Measurements from ENCODE around the gene ARL16.

The ARL16 gene

DNA sequence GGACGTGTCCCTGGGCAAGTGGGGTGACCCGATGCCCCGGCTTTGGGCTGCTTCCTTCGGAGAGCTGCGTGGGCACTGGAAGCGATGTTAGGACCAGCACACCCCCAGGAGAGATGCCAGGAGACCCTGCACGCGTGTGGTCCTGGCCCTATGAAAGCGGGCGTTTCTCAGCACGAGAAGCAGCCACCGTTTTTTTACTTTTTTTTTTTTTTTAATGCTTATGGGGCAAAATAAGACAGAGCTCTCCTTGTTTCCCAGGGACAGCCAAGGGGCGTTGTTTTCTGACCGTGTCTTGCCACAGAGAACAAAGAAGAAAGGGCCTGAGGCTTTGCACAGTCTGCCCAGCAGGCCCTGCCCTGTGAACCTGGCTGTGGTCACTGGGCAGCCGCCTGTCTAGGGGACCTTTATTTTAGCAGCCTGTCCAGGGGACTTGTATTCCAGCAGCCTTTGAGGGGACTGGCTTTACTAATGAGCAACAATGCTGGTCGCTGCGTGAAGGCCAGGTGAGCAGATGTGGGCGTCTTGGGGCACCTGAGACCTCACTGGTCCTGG, 29.5 kb upstream of the ARL16 start:
- peak overlapping the region; percentile 60 for H3K4me3 ChIP-seq (ENCODE audit: low read depth, low read length)
- TF ChIP-seq, protein P1, sequence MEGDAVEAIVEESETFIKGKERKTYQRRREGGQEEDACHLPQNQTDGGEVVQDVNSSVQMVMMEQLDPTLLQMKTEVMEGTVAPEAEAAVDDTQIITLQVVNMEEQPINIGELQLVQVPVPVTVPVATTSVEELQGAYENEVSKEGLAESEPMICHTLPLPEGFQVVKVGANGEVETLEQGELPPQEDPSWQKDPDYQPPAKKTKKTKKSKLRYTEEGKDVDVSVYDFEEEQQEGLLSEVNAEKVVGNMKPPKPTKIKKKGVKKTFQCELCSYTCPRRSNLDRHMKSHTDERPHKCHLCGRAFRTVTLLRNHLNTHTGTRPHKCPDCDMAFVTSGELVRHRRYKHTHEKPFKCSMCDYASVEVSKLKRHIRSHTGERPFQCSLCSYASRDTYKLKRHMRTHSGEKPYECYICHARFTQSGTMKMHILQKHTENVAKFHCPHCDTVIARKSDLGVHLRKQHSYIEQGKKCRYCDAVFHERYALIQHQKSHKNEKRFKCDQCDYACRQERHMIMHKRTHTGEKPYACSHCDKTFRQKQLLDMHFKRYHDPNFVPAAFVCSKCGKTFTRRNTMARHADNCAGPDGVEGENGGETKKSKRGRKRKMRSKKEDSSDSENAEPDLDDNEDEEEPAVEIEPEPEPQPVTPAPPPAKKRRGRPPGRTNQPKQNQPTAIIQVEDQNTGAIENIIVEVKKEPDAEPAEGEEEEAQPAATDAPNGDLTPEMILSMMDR (IDR thresholded peaks at IDR 0.05; ENCODE audit: low read depth, low read length, missing control alignments) = no peak

GRCh38 chr17:81712468-81713003, 28.9 kb upstream of the ARL16 start:
- no peak for DNase-seq
- Histone ChIP-seq H3K27me3 (replicated peaks) (no peaks in the 10 kb centered on the region), H3K27ac (no peak overlapping the region), H3K36me3 (replicated peaks) (peaks cover 11% of the 10 kb centered on the region), H3K4me3 (ENCODE audit: low read depth, low read length) (peak overlapping the region; percentile 60)
- TF ChIP-seq, protein P1 (IDR thresholded peaks at IDR 0.05; ENCODE audit: low read depth, low read length, missing control alignments) = peak; percentile 17
- in situ Hi-C loops (cut with HindIII; ENCODE audit: low pct_ligation_motif_present, low sequenced_read_pairs) = no loop called here

More for the DNA sequence above, 29.5 kb upstream of the ARL16 start:
- no peak for DNase-seq
- H3K27ac ChIP-seq = no peak overlapping the region
- H3K36me3 ChIP-seq (replicated peaks) = peaks cover 7% of the 10 kb centered on the region
- in situ Hi-C loops (cut with HindIII; ENCODE audit: low pct_ligation_motif_present, low sequenced_read_pairs) = no loop called here
- no peaks in the 10 kb centered on the region for H3K27me3 ChIP-seq (replicated peaks)

- peak; percentile 39 for DNase-seq
- in situ Hi-C loops (cut with HindIII; ENCODE audit: low pct_ligation_motif_present, low sequenced_read_pairs) = no loop called here
- H3K27ac ChIP-seq = no peak within 1 kb of the TSS
These were observed 28.3 kb upstream of the ARL16 start, which contains the start of gene SLC25A10 for GRCh38 chr17:81711814-81712467. Gene SLC25A10, plus strand, starts transcription at chr17:81712284. Its CDS starts 143 bp downstream, at chr17:81712427.

DNA sequence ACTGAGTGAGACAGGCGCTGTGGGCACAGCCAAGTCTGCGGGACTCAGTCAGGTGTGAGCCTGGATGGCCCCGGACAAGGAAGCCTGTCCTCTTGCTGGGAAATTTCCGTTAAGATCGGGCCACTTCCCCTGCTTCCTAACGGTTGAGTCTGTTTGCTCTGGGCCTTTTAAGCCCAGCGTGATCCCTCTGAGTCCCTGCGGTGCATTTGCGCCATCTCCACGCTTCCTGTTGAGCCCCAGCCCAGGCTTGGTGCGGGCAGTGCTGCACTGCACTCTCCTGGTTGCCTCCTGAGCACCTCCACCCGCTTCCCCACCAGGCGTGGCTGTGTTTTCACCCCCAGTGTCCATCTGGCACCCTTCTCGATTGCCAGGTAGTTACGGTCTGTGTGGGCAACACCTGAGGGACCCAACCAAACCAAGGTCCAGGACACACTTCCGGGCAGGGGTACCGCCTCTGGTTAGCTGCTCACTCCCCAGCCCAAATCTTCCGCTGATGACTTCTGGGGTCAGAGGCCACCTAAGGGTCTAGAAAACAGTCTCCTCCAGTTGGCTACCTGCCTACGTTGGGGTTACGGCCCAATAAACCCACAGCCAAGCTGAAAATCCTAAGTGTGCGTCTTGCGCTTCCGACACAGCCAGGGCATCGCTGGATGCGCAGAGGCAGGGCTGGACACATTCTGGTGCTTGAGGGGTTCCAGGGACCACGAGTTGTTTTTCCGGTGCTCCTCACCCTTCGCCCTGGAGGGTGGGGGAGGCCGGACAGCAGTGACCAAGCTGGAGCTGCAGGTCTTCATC, 27.1 kb upstream of the ARL16 start:
- no peaks in the 10 kb centered on the region for H3K27me3 ChIP-seq (replicated peaks)
- no peak overlapping the region for H3K27ac ChIP-seq
- H3K4me3 ChIP-seq (ENCODE audit: low read depth, low read length) = no peak overlapping the region
- in situ Hi-C loops (cut with HindIII; ENCODE audit: low pct_ligation_motif_present, low sequenced_read_pairs) = no loop called here
- TF ChIP-seq, protein P1 (IDR thresholded peaks at IDR 0.05; ENCODE audit: low read depth, low read length, missing control alignments) = no peak
- peaks cover 27% of the 10 kb centered on the region for H3K36me3 ChIP-seq (replicated peaks)
- no peak for DNase-seq

More at GRCh38 chr17:81711814-81712467, 28.3 kb upstream of the ARL16 start, which contains the start of gene SLC25A10:
- H3K4me3 ChIP-seq (ENCODE audit: low read depth, low read length) = peak within 1 kb of the TSS; percentile 60
- H3K36me3 ChIP-seq (replicated peaks) = peaks cover 17% of the 10 kb centered on the region
- H3K27me3 ChIP-seq (replicated peaks) = no peaks in the 10 kb centered on the region
- TF ChIP-seq, protein P1 (IDR thresholded peaks at IDR 0.05; ENCODE audit: low read depth, low read length, missing control alignments) = no peak

DNA sequence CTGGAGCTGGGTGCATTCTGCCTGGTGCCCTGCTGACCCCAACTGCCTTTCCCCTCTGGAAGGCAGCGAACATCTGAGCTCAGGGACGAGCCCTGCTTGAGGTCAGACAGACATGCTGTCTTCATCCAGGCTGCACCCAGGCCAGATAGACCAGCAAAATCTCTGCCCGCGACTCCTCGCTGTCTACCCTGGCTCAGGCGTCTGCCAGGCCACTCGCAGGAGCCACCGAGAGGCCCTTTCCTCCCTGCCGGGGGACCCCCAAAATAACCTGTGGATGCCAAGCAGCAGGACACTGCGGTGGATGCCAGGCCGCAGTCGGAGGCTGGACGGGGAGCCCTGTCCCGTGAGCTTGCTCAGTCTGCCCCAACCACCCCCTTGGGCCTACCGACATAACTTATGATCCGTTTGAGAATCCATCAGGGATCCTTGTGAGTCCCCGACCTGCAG, 25.2 kb upstream of the ARL16 start:
- in situ Hi-C loops (cut with HindIII; ENCODE audit: low pct_ligation_motif_present, low sequenced_read_pairs) = no loop called here
- no peak for DNase-seq
- H3K4me3 ChIP-seq (ENCODE audit: low read depth, low read length) = no peak overlapping the region
- TF ChIP-seq, protein P1 (IDR thresholded peaks at IDR 0.05; ENCODE audit: low read depth, low read length, missing control alignments) = no peak
- H3K27ac ChIP-seq = no peak overlapping the region
- no peaks in the 10 kb centered on the region for H3K27me3 ChIP-seq (replicated peaks)
- peaks cover 37% of the 10 kb centered on the region for H3K36me3 ChIP-seq (replicated peaks)

All from brain microvascular endothelial cell (primary cell).